Retina (tissue), 1 donor: ENCODE measurements around the gene C5AR1.
"Not testable (repeated sequence)": the region's sequence is repeated elsewhere in the genome, so short reads cannot be mapped to it uniquely, and the experiment has no call there.

Source experiments
- DNase-seq: peaks from one replicate; pipeline ENCODE4 v3.0.0-alpha.2; 2016

C5AR1 gene

GRCh38 chr19:47309608-47310007 is at the start of gene C5AR1:
C5AR1 (plus strand) TSS chr19:47309861; CDS start chr19:47309896, 35 bp downstream.
- DNase-seq = no peak

DNA sequence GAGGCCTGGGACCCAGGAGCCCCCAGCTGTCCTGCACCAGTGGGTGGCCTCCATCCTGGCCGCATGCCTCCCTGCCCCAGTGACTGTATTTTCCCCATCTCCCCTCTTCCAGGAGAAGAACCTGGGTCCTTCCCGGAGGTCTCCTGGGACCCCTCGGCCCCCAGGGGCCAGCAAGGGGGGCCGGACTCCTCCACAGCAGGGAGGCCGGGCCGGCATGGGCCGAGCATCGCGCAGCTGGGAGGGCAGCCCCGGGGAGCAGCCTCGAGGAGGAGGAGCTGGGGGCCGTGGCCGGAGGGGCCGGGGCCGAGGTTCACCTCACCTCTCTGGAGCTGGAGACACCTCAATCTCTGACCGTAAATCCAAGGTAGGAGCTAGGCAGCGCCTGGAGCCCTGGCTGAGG is 49.2 kb upstream of the C5AR1 start:
- DNase-seq = no peak

DNA sequence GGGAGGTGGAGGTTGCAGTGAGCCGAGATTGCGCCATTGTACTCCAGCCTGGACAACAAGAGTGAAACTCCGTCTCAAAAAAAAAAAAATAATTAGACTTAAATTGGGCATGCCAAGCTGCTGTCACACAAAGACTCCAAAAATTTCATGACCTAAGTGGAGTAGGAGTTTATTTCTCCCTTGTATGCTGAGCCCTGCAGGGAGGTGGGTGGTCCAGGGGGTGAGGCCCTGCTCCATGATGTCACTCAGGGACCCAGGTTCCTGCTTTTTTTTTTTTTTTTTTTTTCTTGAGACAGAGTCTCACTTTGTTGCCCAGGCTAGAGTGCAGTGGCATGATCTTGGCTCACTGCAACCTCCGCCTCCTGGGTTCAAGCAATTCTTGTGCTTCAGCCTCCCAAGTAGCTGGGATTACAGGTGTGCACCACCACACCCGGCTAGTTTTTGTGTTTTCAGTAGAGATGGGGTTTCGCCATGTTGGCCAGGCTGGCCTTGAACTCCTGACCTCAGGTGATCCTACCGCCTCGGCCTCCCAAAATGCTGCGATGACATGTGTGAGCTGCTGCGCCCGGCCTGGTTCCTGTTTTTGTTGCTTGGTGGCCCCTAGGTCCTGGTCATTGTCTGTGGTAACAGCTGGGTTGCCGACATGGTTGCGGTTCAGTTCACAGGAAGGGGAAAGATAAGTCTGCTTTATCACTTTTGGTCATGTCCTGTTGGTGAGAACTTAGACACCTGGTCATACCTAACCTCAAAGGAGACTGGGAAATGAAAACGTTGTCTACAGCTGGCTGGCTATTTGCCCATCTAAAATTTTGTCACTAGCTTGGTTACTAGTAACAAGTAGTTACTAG is 47.5 kb upstream of the C5AR1 start:
- DNase-seq = not testable (repeated sequence)

DNA sequence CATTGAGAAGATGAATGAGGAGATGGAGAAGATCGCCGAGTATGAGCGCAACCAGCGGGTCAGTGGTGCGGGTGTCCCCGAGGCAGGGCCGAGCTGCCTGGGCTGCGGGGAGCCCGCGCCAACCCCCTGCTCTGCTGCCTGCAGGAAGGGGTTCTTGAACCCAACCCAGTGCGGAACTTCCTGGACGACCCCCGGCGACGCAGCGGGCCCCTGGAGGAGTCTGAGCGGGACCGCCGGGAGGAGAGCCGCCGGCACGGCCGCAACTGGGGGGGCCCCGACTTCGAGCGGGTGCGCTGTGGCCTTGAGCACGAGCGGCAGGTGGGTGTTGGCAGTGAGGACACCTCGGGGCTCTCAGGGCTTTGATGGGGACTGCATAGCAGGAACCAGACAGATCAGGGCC is 45.0 kb upstream of the C5AR1 start:
- DNase-seq = no peak

DNA sequence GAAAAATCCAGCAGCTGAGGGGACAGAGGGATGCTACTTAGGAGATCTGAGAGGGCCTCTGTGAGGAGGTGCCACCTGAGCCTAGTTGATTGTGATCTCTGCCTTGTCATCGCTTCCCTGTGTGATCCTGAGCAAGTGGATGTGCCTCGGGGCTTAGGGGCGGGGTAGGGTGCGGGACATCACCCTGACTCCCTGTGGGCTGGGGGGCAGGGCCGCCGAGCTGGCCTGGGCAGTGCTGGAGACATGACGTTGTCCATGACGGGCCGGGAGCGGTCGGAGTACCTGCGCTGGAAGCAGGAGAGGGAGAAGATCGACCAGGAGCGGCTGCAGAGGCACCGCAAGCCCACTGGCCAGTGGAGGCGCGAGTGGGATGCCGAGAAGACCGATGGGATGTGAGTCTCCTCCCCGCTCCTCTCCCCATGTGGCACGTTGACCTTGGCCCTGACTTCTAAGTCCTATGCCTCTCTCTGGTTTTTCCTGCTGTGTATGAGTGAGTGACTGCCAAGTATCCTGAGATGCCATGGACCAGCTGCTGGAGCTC is 43.2 kb upstream of the C5AR1 start:
- no peak for DNase-seq

GRCh38 chr19:47267350-47267759 is 42.3 kb upstream of the C5AR1 start:
- DNase-seq = no peak

- DNase-seq = no peak
Observed at GRCh38 chr19:47268028-47268427, 41.6 kb upstream of the C5AR1 start.

DNA sequence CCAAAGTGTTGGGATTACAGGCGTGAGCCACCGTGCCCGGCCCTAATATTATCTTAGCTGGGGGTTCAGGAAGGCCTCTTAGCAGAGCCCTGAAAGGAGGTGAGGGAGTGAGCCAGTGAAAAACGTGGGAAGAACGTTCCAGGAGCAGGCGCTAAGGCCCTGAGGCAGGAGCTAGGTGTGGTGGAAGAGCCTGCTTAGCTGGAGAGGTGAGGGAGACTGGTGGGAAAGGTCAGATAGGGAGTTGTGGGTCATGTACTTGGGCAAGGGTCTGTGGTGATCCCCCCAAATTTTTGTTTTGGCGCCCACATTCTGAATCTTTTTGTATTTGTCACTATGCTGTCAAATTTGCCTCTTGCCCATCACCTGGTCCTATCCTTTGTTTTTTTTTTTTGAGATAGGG is 40.1 kb upstream of the C5AR1 start:
- no peak for DNase-seq

DNA sequence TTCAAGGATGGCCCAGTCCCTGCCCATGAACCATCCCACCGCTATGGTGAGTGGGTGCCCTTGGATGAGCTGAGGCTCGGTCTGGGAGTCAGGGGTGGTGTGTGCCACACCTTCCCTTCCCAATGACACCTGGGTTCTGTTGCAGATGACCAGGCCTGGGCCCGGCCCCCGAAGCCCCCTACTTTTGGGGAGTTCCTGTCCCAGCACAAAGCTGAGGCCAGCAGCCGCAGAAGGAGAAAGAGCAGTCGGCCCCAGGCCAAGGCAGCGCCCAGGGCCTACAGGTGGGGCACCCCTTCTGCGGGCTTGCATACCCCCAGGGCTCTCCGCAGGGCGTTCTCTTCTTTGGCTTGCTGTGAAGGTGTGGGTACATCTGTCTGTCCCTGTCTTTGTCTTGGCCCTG is 39.3 kb upstream of the C5AR1 start:
- no peak for DNase-seq

DNA sequence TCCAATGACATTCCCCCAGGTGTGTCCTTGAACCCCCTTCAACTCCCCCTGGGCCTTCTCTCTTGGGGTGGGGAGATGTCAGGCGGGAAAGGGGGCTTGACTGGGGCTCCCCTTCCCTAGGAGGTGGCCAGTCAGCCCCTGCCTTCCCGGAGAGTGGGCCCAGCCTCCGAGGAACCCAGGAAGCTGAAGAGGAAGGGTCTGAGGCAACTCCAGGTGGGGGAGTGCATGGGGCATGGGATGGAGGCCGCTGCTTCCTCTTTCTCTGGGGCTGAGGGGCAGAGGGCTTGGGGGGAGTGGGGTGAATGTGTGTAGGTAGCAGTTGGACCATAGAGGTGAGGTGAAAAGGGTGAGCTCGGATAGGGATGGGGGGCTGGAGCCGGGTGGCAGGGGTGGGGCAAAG is 37.7 kb upstream of the C5AR1 start:
- DNase-seq = no peak

DNA sequence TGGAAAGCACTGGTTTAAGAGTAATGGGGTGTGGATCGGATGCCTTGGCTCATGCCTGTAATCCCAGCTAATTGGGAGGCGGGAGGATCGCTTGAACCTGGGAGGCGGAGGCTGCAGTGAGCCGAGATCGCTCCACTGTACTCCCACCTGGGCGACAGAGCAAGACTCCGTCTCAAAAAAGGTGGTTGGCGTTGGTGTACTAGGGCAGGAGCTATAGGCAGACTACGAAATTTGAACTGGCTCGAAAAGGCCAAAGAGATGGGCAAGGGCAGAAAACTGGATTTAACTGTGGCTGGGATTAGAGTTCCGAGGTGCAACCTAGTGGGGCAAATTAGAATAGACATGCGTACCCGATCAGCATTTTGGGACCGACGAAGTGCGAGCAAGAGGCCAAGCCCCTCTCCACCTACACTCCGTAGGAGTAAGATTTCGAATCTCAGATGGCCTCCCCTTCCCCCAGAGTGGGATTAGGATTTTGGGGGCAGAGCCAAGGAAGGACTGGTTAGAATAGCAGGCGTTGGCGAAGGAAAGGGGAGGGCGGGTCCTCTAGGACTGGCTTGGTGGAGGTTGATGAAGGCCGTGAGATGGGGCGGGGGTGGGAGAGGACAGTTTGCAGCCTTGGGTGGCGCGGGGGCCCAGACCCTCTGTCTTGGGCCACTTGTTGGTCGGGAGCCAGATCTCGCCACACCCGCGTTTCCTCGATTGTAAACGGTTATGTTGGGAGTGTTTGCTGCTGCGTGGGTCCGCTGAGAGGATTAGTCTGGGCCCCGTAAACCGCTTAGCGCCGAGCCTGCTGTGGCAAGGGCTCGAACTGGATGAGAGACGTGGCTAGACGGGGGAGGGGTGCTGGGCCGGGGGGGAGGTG is 37.0 kb upstream of the C5AR1 start:
- DNase-seq = no peak

DNA sequence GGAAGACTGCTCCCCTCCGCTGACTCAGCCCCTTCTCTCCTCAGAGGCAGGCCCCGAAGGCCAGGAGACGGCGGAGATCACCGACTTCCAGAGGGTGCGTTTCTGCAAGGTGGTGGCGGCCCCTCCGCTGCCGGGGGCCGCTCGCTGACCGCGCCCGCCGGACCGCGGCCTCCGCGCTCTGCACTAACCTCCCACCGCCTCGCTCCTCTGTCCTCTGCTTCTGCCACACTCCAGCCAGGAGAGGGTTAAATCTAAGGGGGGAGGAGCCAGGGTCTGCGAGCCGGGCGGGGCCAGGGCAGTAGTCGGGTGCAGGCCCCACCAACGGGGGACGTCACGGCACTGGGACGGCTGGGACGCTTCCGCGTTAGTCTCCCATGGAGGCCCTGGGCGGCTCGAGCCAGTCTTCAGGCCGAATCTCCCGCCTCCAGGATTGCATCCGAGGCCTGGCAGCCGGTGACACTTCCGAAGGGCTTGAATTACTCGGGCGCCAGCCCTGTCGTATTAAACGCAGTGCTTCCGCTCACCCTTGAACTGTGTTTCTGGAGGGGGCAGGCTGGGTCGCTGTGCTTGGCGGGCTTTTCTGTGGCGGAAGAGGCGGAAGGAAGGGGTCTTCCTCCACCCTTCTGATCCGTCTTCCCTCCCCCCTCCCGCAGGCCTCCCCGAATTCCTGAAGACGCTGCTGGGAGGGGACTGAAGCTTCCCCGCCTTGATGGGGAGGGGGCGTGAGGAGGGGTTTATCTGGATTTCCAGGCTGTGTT is 36.2 kb upstream of the C5AR1 start:
- DNase-seq = peak; percentile 96

- DNase-seq = peak; percentile 94
Observed at GRCh38 chr19:47274071-47274890, 35.4 kb upstream of the C5AR1 start, which contains the start of gene INAFM1. INAFM1 (plus strand) TSS chr19:47274885; CDS start chr19:47274920, 35 bp downstream.

GRCh38 chr19:47274891-47275761 is 34.5 kb upstream of the C5AR1 start:
- peak; percentile 72 for DNase-seq

GRCh38 chr19:47275791-47276461 is 33.7 kb upstream of the C5AR1 start:
- DNase-seq = peak; percentile 26

DNA sequence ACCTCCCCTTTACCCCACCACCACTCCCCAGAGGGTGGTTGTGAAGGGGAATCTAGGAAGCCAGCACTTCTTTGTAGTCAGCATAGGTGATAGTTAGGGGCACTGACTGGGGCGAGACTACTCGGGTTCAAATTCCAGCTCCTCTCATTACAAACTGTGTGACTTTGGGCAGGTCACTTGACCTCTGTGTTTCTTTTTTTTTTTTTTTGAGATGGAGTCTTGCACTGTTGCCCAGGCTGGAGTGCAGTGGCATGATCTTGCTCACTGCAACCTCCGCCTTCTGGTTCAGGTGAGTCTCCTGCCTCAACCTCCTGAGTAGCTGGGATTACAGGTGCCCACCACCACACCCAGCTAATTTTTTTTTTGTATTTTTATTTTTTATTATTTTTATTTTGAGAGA is 33.1 kb upstream of the C5AR1 start:
- DNase-seq = not testable (repeated sequence)

DNA sequence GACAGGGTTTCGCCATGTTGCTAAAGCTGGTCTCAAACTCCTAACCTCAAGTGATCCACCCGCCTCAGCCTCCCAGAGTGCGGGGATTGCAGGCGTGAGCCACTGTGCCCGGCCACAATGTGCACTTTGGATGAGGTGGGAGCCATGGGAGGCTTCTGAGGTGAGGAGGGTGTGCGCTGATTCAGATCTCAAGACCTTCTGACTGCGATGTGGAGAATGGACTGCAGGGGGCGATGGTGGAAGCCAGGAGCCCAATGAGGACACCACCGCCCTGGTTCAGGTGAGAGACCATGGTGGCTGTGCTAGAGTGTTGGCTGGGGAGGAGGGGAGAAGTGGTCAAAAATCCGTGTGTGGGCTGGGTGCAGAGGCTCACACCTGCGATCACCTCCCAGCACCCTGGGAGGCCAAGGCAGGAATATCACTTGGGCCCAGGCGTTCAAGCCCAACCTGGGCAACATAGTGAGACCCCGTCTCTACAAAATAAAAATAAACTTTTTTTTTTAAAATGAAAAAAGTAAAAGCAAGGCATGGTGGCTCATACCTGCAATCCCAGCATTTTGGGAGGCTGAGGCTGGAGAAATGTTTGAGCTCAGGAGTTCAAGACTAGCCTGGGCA is 29.4 kb upstream of the C5AR1 start:
- no peak for DNase-seq

GRCh38 chr19:47283405-47284059 is 26.1 kb upstream of the C5AR1 start:
- no peak for DNase-seq

GRCh38 chr19:47284324-47284899 is 25.2 kb upstream of the C5AR1 start:
- peak; percentile 68 for DNase-seq
